Bronchial epithelial cell (primary cell): Measurements from ENCODE around the gene DDX60. TPM values are rescaled to one million over a fixed set of nuclear protein-coding genes. Genes with fewer than 3 reads are reported as not detected.

Source experiments
- DNase-seq: peaks from one replicate; pipeline ENCODE4 v3.0.0-alpha.2; 2010; ENCODE audit warnings: low read depth
- FAIRE-seq: peaks from 2 replicates; lab custom pipeline; 2011; peaks lifted over from hg19 to GRCh38; lab: Jason Lieb, UNC
- H3K27me3 ChIP-seq: 2 replicates; pipeline ENCODE4 v1.5.1; 2011; ENCODE audit warnings: low read length; ENCODE audit not compliant: control insufficient read depth, insufficient read depth
- H3K36me3 ChIP-seq: 2 replicates; pipeline ENCODE4 v1.5.1; 2011; ENCODE audit warnings: low read length; ENCODE audit not compliant: control insufficient read depth, insufficient read depth
- H3K4me3 ChIP-seq: 2 replicates; pipeline ENCODE4 v1.5.1; 2011; ENCODE audit warnings: mild to moderate bottlenecking, low read depth, low read length, control low read depth
- total RNA-seq: library from RNA; depleted of rRNA; stranded (reverse); fragments of >200 nt; gene quantifications from 2 replicates; pipeline ENCODE4 v1.2.1, GENCODE V29; 2014
- TF ChIP-seq, protein P1 (sequence below): IDR thresholded peaks from 2 replicates; pipeline ENCODE4 v1.5.1; 2011; ENCODE audit warnings: mild to moderate bottlenecking, moderate library complexity, low read length, control low read depth, inconsistent platforms; ENCODE audit not compliant: insufficient read depth, severe bottlenecking

The DDX60 gene
- total RNA-seq, 1 donor from 2014 or later = 2.9 TPM

DNA sequence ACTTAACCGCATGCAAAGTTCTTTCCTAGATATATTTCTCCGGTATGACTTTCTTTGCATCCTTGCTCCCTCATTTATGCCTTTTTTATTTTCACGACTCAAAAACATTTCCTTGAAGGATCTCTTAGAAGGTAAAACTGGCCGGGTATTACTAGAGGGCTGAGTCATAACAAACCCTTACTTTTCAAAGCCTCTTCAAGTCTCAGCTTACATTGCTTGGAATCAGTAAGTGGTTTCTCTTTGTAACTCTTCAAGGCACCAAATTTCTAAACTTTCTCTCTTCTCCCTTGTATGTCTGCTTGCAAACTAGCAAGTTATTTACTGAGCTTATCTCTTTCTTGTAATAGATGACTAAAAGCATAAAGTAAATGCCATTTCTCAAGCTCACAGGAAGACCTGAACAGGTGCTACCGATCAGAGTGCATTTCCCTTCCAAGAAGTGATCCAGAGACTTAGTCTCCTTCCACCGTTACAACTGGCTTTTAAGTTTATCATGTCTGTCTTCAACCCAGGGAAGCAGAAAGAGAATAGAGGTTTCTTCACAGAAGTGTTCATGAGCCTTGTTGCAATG lies 150.8 kb downstream of the DDX60 start:
- TF ChIP-seq, protein P1, sequence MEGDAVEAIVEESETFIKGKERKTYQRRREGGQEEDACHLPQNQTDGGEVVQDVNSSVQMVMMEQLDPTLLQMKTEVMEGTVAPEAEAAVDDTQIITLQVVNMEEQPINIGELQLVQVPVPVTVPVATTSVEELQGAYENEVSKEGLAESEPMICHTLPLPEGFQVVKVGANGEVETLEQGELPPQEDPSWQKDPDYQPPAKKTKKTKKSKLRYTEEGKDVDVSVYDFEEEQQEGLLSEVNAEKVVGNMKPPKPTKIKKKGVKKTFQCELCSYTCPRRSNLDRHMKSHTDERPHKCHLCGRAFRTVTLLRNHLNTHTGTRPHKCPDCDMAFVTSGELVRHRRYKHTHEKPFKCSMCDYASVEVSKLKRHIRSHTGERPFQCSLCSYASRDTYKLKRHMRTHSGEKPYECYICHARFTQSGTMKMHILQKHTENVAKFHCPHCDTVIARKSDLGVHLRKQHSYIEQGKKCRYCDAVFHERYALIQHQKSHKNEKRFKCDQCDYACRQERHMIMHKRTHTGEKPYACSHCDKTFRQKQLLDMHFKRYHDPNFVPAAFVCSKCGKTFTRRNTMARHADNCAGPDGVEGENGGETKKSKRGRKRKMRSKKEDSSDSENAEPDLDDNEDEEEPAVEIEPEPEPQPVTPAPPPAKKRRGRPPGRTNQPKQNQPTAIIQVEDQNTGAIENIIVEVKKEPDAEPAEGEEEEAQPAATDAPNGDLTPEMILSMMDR = no peak
- FAIRE-seq = no peak
- no peaks in the 10 kb centered on the region for H3K36me3 ChIP-seq
- no peaks in the 10 kb centered on the region for H3K27me3 ChIP-seq
- peak; percentile 58 for DNase-seq
- H3K4me3 ChIP-seq = no peak overlapping the region

Other genes with a start within 250 kb of the DDX60 start
- gene ANXA10, start 226.2 kb downstream of the DDX60 start, total RNA-seq = 0.79 TPM in 1 of 2 replicates, not detected in the other
- gene DDX60L, start 161.7 kb upstream of the DDX60 start, total RNA-seq = 2.9 and 4.4 TPM in 2 replicates
- gene PALLD, start 178.3 kb upstream of the DDX60 start, total RNA-seq = 69.2 and 92.7 TPM in 2 replicates